Activated CD4-positive, alpha-beta memory T cell treated with anti-CD3 and anti-CD28 coated beads, Interleukin-2, amount 10 ng/mL, durations not matched to agents 7 days and 5 days (primary cell): ENCODE data around the gene LCA5. TPM values are rescaled to one million over a fixed set of nuclear protein-coding genes. Genes with fewer than 3 reads are reported as not detected.
"Not testable (repeated sequence)": the region's sequence is repeated elsewhere in the genome, so short reads cannot be mapped to it uniquely, and the experiment has no call there.

Source experiments
- CTCF ChIA-PET: fragments of 350-600 bp; sonication (Branson Sonifier 250); formaldehyde crosslinking; loops from one replicate; lab custom pipeline; 2021; ENCODE audit warnings: antibody characterized with exemption, inconsistent platforms; lab: Charles Lee
- POLR2A ChIA-PET: fragments of 350-600 bp; sonication (Branson Sonifier 250); formaldehyde crosslinking; loops from one replicate; lab custom pipeline; 2021; ENCODE audit warnings: antibody characterized with exemption; lab: Charles Lee
- DNase-seq: peaks from one replicate; pipeline ENCODE4 v3.0.0-alpha.2; 2020
- H3K27ac Mint-ChIP-seq: one replicate; pipeline ENCODE4 v1.8.0; 2021; ENCODE audit warnings: mild to moderate bottlenecking, mixed read lengths
- H3K27me3 Mint-ChIP-seq: one replicate; pipeline ENCODE4 v1.8.0; 2021; ENCODE audit warnings: mixed read lengths
- H3K36me3 Mint-ChIP-seq: one replicate; pipeline ENCODE4 v1.8.0; 2021; ENCODE audit warnings: low read depth, mixed read lengths
- H3K4me1 Mint-ChIP-seq: one replicate; pipeline ENCODE4 v1.8.0; 2021; ENCODE audit warnings: mixed read lengths
- H3K4me3 Mint-ChIP-seq: one replicate; pipeline ENCODE4 v1.8.0; 2021; ENCODE audit warnings: mild to moderate bottlenecking, mixed read lengths
- H3K9me3 Mint-ChIP-seq: one replicate; pipeline ENCODE4 v1.8.0; 2021; ENCODE audit warnings: mixed read lengths
- total RNA-seq, 2 experiments: library from RNA; stranded (reverse); gene quantifications; one replicate each; pipeline ENCODE4 v1.2.3, GENCODE V29; 2021

The LCA5 gene
- total RNA-seq, 2 experiments from 2014 or later: 0.10 to 0.15 TPM

DNA sequence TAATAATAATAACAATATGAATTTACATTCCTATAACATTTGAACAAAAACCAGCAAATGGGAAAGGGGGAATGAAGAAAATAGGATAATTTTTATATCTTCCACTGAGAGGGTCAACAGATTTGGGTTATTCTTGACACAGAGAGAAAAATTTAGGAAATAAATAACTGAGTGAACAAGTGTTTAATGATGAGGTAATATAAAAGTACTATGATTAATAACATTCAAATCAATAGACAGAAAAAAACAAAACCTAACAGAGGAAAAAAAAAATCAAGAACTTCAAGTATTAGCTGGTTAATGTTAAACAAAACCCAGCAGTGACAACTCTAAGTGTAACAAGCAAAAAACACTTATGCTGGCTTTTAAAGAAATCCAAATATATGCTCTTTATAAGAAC, 66.5 kb downstream of the LCA5 start:
- no peak for DNase-seq
- CTCF ChIA-PET: no interaction called here
- POLR2A ChIA-PET: no interaction called here

DNA sequence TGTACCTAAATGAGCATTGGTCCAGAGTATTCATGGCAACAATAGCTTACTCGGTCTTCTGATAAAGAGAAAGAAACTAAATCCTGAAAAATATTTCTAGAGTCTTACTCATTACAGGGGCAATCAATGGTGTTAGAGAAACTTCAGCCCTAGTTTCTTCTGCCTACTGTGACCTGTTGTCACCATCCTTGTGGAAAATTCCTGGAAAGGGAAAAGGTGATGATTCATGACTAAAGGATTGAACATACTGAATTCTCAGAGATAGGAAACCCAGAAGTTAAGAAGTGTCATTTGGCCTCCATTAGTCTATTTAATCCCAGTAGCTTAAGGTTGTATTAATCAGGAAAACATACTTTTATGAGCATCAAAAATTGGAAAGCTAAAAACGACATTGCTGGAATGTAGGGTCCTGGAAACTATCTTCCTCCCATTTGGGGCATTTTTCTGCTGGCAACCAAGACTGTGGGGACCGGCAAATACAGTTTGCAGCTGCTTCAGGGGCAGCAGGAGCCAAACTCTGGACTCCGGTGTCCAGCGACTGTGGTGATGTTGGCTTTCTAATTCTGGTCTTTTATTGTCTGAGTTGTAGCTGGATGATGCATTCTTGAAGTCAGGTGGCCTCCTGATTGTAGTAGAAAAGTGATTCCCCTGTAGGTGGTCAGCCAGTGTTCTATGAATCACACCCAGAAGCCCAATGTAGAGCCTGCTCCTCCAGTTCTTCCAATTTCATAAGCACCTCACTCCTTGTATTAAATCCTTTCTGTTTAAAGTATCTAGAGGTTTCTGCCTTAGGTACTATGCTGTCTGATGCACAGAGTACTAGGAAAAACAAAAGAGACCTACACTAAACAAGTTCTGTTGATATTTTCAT, 67.6 kb downstream of the LCA5 start:
- Mint-ChIP-seq H3K9me3 (no peaks in the 10 kb centered on the region), H3K27ac (no peak overlapping the region), H3K36me3 (no peaks in the 10 kb centered on the region), H3K4me3 (no peak overlapping the region), H3K27me3 (no peaks in the 10 kb centered on the region), H3K4me1 (no peaks in the 10 kb centered on the region)
- POLR2A ChIA-PET: no interaction called here
- no peak for DNase-seq
- CTCF ChIA-PET: no interaction called here

More for the DNA sequence above, 66.5 kb downstream of the LCA5 start:
- Mint-ChIP-seq H3K4me3 (no peak overlapping the region), H3K27ac (no peak overlapping the region), H3K27me3 (no peaks in the 10 kb centered on the region), H3K36me3 (no peaks in the 10 kb centered on the region), H3K9me3 (no peaks in the 10 kb centered on the region), H3K4me1 (no peaks in the 10 kb centered on the region)

DNA sequence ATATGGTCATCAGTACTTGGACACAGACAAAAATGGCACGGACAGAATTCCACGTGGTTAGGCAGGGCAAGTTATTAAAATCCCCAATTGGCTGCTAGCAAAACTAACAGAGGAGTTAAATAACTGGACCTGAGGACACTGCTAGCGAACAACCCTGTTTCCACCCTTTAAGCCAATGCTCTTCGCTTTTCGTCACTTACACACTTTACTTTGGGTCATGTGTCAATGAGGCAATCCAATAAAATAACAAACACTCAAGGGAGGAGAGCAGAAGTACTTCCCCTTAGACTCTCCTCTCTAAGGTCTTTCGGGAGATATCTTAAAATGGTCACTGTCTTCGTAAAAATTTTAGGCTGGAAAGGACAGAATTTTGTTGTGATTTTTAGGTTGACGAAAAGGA, 68.6 kb downstream of the LCA5 start:
- no peak for DNase-seq
- Mint-ChIP-seq H3K4me3 (no peak overlapping the region), H3K36me3 (no peaks in the 10 kb centered on the region), H3K27ac (no peak overlapping the region), H3K27me3 (peaks cover 1% of the 10 kb centered on the region), H3K4me1 (no peaks in the 10 kb centered on the region), H3K9me3 (no peaks in the 10 kb centered on the region)
- CTCF ChIA-PET: no interaction called here
- POLR2A ChIA-PET: no interaction called here

DNA sequence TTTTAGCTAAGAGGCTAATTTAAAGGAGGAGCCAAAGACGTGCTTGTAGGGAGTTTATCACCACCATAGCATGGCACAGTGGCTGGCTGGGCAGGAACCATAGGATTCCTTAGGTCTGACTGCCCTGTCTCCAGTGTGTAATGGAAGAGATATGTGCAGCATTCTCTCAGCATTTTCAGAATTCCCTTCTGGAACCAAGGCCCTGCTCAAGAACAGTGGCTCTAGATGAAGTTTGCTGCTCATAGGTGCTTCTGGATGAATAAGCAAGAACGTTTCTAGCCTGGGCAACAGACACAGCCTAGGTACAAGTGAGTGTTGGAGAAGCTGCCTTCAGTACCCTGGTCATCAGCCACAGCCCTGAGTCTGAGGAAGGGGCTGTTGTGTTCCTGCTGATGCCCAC, 69.1 kb downstream of the LCA5 start:
- H3K27me3 Mint-ChIP-seq: peaks cover 3% of the 10 kb centered on the region
- H3K4me3 Mint-ChIP-seq: no peak overlapping the region
- H3K36me3 Mint-ChIP-seq: no peaks in the 10 kb centered on the region
- ChIA-PET POLR2A (no interaction called here), CTCF (no interaction called here)
- DNase-seq: no peak
- no peak overlapping the region for H3K27ac Mint-ChIP-seq
- no peaks in the 10 kb centered on the region for H3K9me3 Mint-ChIP-seq
- H3K4me1 Mint-ChIP-seq: no peaks in the 10 kb centered on the region

DNA sequence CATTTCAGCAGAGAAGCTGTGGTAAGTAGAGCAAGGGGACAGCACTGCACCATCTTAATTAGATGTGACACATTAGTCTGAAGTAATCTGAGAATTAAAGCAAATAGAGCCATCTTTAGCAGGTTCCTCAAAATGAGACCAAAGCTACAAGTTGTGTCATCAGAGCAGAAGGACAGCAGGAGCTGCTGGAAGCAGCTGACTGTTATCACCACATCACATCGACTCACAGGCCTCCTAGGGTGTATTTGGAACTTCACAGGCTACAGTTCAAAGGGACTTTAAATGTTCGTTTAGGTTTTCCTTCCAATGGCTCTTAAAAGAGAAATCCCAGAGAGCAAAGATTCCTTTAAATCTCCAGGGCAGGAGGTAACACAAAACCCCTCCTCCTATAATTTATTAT, 69.5 kb downstream of the LCA5 start:
- H3K4me3 Mint-ChIP-seq: no peak overlapping the region
- H3K9me3 Mint-ChIP-seq: no peaks in the 10 kb centered on the region
- H3K4me1 Mint-ChIP-seq: no peaks in the 10 kb centered on the region
- CTCF ChIA-PET: no interaction called here
- POLR2A ChIA-PET: no interaction called here
- no peaks in the 10 kb centered on the region for H3K36me3 Mint-ChIP-seq
- H3K27ac Mint-ChIP-seq: no peak overlapping the region
- peaks cover 3% of the 10 kb centered on the region for H3K27me3 Mint-ChIP-seq
- no peak for DNase-seq

DNA sequence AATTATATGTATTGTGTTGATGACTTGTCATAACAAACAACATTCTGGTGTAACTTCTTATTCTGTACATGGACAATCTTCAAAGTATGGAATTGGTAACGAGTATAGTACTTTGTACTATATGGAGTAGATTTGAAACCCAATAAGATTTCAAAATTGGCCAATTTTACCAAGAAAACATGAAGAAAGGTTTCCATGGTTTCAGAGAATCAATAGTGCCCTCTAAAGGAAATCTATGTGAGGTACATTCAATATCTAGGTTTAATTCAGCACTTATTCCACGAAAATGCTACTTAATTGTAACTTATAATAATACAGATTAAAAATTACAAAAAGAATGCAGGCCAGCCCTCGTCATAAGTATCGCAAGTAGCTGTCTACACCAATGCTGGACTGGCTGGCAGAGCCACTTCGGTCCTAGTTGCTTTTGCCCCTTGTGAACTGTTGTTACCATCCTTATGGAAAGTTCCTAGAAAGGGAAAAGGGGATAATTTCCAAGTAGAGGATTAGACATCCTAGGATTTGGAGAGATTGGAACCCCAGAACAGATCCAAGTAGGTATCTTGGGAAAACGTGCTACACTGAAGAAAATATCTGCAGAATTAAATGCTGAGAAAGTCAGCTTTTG, 70.9 kb downstream of the LCA5 start:
- ChIA-PET CTCF (no interaction called here), POLR2A (no interaction called here)
- no peaks in the 10 kb centered on the region for H3K36me3 Mint-ChIP-seq
- H3K27me3 Mint-ChIP-seq: peaks cover 3% of the 10 kb centered on the region
- no peaks in the 10 kb centered on the region for H3K4me1 Mint-ChIP-seq
- no peak for DNase-seq
- no peaks in the 10 kb centered on the region for H3K9me3 Mint-ChIP-seq
- H3K4me3 Mint-ChIP-seq: no peak overlapping the region
- H3K27ac Mint-ChIP-seq: no peak overlapping the region

DNA sequence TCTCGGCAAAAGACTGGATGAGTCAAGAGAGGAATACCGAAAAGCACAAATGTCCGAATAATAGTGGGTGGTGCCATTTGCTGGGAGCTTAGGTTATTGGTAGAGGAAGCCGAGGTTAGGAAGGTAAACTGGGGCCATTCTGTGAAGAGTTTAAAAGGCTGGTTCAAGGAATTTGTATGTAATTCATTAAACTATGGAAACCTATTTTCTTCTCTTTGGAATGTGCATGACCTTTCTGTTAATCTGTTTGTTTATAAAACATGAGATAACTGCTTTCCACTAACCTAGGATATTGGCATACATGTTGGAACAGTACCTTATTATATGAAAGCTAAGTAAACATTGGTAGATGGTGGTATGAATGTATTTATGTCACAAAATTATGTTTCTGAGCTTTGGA, 71.8 kb downstream of the LCA5 start:
- no peaks in the 10 kb centered on the region for H3K4me1 Mint-ChIP-seq
- POLR2A ChIA-PET: no interaction called here
- H3K27ac Mint-ChIP-seq: no peak overlapping the region
- CTCF ChIA-PET: no interaction called here
- H3K36me3 Mint-ChIP-seq: no peaks in the 10 kb centered on the region
- H3K9me3 Mint-ChIP-seq: no peaks in the 10 kb centered on the region
- DNase-seq: no peak
- peaks cover 3% of the 10 kb centered on the region for H3K27me3 Mint-ChIP-seq
- H3K4me3 Mint-ChIP-seq: no peak overlapping the region

DNA sequence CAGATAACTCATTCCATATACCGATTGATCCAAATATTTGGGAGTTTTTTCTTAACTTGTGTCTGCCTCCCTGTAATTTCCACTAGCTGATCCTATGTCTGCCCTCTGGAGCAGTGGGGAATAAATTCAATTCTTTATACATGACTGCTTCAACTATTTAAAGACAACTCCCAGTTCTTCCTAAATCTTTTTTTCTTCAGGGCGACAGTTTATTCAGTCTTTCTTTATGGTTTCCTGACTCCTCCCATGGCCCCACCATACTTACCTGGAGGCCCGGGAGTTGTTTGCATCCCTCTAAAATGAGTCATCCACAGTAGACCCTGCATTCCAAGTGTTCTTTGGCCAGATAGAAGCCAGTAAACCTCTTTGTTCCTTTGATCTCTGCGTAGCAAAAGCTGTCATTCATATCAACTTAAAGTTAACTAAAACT, 73.6 kb downstream of the LCA5 start:
- POLR2A ChIA-PET: no interaction called here
- Mint-ChIP-seq H3K27me3 (peaks cover 3% of the 10 kb centered on the region), H3K27ac (no peak overlapping the region), H3K4me1 (no peaks in the 10 kb centered on the region), H3K4me3 (no peak overlapping the region), H3K36me3 (no peaks in the 10 kb centered on the region), H3K9me3 (no peaks in the 10 kb centered on the region)
- CTCF ChIA-PET: no interaction called here
- no peak for DNase-seq

DNA sequence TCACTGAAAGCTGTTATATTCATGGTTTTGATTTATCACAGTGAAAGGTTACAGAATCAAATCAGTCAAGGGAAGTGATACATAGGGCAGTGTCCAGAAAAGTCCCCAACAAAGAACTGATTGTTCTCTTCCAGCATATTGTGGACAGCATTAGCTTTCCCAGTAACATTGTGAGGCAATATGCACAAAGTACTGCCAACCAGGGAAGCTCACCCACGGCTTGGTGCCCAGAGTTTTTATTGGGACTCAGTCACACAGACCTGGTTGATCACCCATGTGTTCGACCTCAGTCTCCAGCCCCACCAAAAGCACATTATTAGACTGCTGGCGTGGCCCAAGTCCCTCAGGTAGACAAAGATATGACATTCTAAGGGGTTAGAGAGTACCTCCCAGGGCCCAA, 76.0 kb downstream of the LCA5 start:
- CTCF ChIA-PET: no interaction called here
- no peak for DNase-seq
- Mint-ChIP-seq H3K27me3 (peaks cover 3% of the 10 kb centered on the region), H3K4me3 (no peak overlapping the region), H3K9me3 (no peaks in the 10 kb centered on the region), H3K36me3 (no peaks in the 10 kb centered on the region), H3K27ac (no peak overlapping the region), H3K4me1 (no peaks in the 10 kb centered on the region)
- POLR2A ChIA-PET: no interaction called here

DNA sequence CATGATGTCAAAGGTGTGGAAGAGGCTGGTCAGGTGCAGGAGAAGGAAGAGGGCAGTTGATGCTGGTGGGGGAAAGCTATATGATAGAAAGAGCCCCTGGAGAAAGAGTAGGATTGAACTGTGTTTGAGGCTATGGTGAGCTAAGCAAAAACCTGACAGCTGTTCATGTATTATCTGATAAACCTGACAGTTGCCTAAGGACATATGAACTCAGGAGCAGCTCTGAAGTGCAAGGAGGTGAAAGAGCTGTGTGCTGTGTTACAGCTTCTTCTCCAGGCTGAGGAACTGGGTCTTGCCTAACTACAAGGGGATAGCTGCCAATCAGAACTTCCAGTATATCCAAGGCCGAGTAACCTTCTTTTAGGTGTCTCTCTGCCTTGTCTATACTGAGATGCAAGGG, 81.8 kb downstream of the LCA5 start:
- Mint-ChIP-seq H3K27me3 (no peaks in the 10 kb centered on the region), H3K4me1 (no peaks in the 10 kb centered on the region), H3K9me3 (no peaks in the 10 kb centered on the region), H3K36me3 (no peaks in the 10 kb centered on the region), H3K4me3 (no peak overlapping the region), H3K27ac (no peak overlapping the region)
- DNase-seq: no peak
- ChIA-PET POLR2A (no interaction called here), CTCF (no interaction called here)

DNA sequence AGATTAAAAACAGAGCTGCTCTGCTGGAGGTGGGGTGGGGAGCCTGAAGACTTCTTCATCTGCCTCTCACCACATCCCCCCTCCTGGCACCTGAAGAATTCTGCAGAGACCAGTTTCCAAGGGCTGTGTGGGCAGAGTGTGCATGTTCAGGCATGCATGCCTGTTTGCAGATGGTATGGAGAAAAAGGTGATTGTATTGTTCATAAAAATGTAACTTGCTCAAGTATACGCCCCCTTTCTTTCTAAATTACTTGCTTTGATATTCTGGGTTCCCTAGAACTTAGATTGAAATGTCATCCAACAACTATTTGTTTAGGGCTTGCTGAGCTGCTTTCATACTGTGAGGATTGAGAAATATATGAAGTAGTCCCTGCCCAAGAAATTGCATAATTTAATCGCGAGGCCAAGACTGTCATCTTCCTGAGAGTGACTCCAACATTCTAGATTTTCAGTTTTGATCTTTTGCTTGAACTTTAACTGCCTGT, 83.6 kb downstream of the LCA5 start:
- Mint-ChIP-seq H3K4me3 (no peak overlapping the region), H3K27me3 (no peaks in the 10 kb centered on the region), H3K27ac (no peak overlapping the region), H3K4me1 (no peaks in the 10 kb centered on the region), H3K9me3 (no peaks in the 10 kb centered on the region), H3K36me3 (no peaks in the 10 kb centered on the region)
- CTCF ChIA-PET: no interaction called here
- no peak for DNase-seq
- POLR2A ChIA-PET: no interaction called here

DNA sequence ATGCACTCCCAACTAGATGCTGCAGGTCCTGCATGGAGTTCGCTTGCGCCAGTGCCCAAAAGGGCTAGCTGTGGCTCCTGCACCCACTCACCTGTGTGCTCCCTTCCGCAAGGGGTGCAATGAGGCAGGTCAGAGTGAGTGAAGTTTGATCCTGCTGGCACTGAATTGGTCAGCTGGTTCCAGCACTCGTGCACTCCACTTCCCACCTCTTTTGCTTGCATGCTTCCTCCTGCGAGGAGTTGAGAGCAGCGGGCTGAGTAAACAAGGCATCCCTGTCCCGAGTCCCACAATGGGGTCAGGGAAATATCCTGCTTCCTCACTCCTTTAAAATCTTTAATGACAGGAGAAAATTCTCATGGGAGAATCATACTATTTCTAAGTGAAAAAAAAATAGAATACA, 86.2 kb downstream of the LCA5 start:
- no peaks in the 10 kb centered on the region for H3K9me3 Mint-ChIP-seq
- POLR2A ChIA-PET: no interaction called here
- CTCF ChIA-PET: no interaction called here
- no peak overlapping the region for H3K27ac Mint-ChIP-seq
- H3K4me3 Mint-ChIP-seq: no peak overlapping the region
- no peaks in the 10 kb centered on the region for H3K4me1 Mint-ChIP-seq
- no peaks in the 10 kb centered on the region for H3K27me3 Mint-ChIP-seq
- no peaks in the 10 kb centered on the region for H3K36me3 Mint-ChIP-seq
- no peak for DNase-seq

DNA sequence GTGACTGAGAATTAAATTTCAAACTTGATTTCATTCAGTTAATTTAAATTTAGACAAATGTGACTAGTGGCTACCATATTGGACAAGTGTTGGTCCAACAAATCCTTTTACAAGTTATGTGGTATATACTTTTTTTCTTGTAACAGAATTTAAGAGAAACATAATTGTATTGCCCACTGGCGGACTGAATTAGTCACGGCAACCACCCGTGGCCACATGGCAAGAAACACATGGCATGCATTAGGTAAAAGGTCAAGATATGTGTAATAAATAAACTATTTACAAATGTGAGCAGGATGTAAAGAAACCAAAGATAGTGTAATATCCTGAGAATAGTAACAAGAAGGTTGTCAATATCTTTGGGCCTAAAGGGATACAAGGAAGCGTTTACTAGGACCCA, 91.2 kb downstream of the LCA5 start:
- CTCF ChIA-PET: no interaction called here

DNA sequence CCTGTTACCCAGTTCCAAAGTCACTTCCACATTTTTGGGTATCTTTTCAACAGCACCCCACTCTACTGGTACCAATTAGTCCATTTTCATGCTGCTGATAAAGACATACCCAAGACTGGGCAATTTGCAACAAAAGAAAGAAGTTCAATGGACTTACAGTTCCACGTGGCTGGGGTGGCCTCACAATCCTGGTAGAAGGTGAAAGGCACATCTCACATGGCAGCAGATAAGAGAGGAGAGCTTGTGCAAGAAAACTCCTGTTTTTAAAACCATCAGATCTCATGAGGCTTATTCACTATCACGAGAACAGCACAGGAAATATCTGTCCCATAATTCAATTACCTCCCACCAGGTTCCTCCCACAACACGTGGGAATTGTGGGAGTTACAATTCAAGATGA, 93.4 kb downstream of the LCA5 start:
- H3K9me3 Mint-ChIP-seq, H3K4me3 Mint-ChIP-seq, DNase-seq, H3K36me3 Mint-ChIP-seq, CTCF ChIA-PET, H3K4me1 Mint-ChIP-seq, H3K27ac Mint-ChIP-seq, POLR2A ChIA-PET, H3K27me3 Mint-ChIP-seq: not testable (repeated sequence)

More for the DNA sequence above, 91.2 kb downstream of the LCA5 start:
- DNase-seq: no peak
- H3K27ac Mint-ChIP-seq: no peak overlapping the region
- no peaks in the 10 kb centered on the region for H3K9me3 Mint-ChIP-seq
- POLR2A ChIA-PET: no interaction called here
- H3K27me3 Mint-ChIP-seq: no peaks in the 10 kb centered on the region
- H3K4me3 Mint-ChIP-seq: no peak overlapping the region
- H3K4me1 Mint-ChIP-seq: no peaks in the 10 kb centered on the region
- no peaks in the 10 kb centered on the region for H3K36me3 Mint-ChIP-seq
